ENCODE measurements around the gene LDHB. TPM values are rescaled to one million over a fixed set of nuclear protein-coding genes. Genes with fewer than 3 reads are reported as not detected.
"Not testable (repeated sequence)": the region's sequence is repeated elsewhere in the genome, so short reads cannot be mapped to it uniquely, and the experiment has no call there.

LDHB gene
- total RNA-seq, 1 experiment from 2014 or later, result 548 TPM

DNA sequence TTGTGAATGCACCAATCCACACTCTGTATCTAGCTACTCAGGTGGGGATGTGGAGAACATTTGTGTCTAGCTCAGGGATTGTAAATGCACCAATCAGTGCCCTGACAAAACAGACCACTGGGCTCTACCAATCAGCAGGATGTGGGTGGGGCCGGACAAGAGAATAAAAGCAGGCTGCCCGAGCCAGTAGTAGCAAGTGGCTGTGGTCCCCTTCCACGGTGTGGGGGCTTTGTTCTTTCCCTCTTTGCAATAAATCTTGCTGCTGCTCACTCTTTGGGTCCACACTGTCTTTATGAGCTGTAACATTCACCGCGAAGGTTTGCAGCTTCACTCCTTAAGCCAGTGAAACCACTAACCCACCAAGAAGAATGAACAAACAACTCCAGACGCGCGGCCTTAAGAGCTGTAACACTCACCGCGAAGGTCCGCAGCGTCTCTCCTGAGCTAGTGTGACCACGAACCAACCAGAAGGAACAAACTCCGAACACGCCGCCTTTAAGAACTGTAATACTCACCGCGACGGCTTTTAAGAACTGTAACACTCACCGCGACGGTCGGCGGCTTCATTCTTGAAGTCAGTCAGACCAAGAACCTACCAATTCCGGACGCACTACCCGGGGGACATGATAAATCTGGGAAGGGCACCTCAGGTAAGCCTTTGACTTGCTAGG is 4.6 kb upstream of the LDHB start:
- Histone ChIP-seq H3K27ac (ENCODE audit: low read length) (no peak overlapping the region), H3K9me2 (replicated peaks; ENCODE audit: low read length) (no peaks in the 10 kb centered on the region), H2AFZ (ENCODE audit: low read length) (no peak overlapping the region), H3K27me3 (ENCODE audit: low read length) (peaks cover 3% of the 10 kb centered on the region; the same call in 1 of the 2 replicates), H3K36me3 (ENCODE audit: low read depth, low read length) (no peaks in the 10 kb centered on the region), H3F3A (ENCODE audit: low read length, unreplicated experiment) (no peaks in the 10 kb centered on the region), H3K4me1 (ENCODE audit: insufficient read depth, low read length) (no peaks in the 10 kb centered on the region), H3K9ac (ENCODE audit: low read length) (no peak overlapping the region), H3K4me2 (ENCODE audit: low read length) (no peak overlapping the region), H3K79me2 (ENCODE audit: low read length) (peaks cover 5% of the 10 kb centered on the region), H3K4me3 (ENCODE audit: low read length) (no peak overlapping the region), H4K20me1 (ENCODE audit: low read length) (no peaks in the 10 kb centered on the region), H3K9me3 (ENCODE audit: low read length) (no peaks in the 10 kb centered on the region)
- POLR2A ChIA-PET (ENCODE audit: unreplicated experiment), result no interaction called here
- no peak for DNase-seq
- BruUV-seq (replicated peaks), result no TSS peak
- CTCF ChIA-PET, result no interaction called here
- no peak for ATAC-seq
- intact Hi-C loops (cut with micrococcal nuclease), result no loop called here
- TF ChIP-seq EZH2 (IDR thresholded peaks at IDR 0.05; ENCODE audit: low read length, unreplicated experiment), result no peak
- TF ChIP-seq, protein P1, sequence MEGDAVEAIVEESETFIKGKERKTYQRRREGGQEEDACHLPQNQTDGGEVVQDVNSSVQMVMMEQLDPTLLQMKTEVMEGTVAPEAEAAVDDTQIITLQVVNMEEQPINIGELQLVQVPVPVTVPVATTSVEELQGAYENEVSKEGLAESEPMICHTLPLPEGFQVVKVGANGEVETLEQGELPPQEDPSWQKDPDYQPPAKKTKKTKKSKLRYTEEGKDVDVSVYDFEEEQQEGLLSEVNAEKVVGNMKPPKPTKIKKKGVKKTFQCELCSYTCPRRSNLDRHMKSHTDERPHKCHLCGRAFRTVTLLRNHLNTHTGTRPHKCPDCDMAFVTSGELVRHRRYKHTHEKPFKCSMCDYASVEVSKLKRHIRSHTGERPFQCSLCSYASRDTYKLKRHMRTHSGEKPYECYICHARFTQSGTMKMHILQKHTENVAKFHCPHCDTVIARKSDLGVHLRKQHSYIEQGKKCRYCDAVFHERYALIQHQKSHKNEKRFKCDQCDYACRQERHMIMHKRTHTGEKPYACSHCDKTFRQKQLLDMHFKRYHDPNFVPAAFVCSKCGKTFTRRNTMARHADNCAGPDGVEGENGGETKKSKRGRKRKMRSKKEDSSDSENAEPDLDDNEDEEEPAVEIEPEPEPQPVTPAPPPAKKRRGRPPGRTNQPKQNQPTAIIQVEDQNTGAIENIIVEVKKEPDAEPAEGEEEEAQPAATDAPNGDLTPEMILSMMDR (conservative IDR thresholded peaks at IDR 0.05; ENCODE audit: low read depth, low read length), result no peak
- TF ChIP-seq EZH2phosphoT487 (IDR thresholded peaks at IDR 0.05; ENCODE audit: borderline replicate concordance, low read length), result no peak

GRCh38 chr12:21661396-21662093 is 3.9 kb upstream of the LDHB start:
- CTCF ChIA-PET; POLR2A ChIA-PET (ENCODE audit: unreplicated experiment); ATAC-seq: not testable (repeated sequence)

GRCh38 chr12:21659383-21659782 is 1.7 kb upstream of the LDHB start:
- no TSS peak for BruUV-seq (replicated peaks)
- Histone ChIP-seq H3K79me2 (ENCODE audit: low read length) (peaks cover 33% of the 10 kb centered on the region), H4K20me1 (ENCODE audit: low read length) (peaks cover 24% of the 10 kb centered on the region), H2AFZ (ENCODE audit: low read length) (no peak overlapping the region), H3K9ac (ENCODE audit: low read length) (no peak overlapping the region), H3K27ac (ENCODE audit: low read length) (no peak overlapping the region), H3K4me1 (ENCODE audit: insufficient read depth, low read length) (0 out of 2 replicates have a peak, but pooled peaks cover 5% of the 10 kb centered on the region), H3K9me3 (ENCODE audit: low read length) (no peaks in the 10 kb centered on the region), H3K27me3 (ENCODE audit: low read length) (no peaks in the 10 kb centered on the region), H3K4me3 (ENCODE audit: low read length) (no peak overlapping the region), H3K36me3 (ENCODE audit: low read depth, low read length) (peaks cover 12% of the 10 kb centered on the region; the same call in 1 of the 2 replicates), H3K4me2 (ENCODE audit: low read length) (no peak overlapping the region), H3F3A (ENCODE audit: low read length, unreplicated experiment) (no peaks in the 10 kb centered on the region), H3K9me2 (replicated peaks; ENCODE audit: low read length) (no peaks in the 10 kb centered on the region)
- CTCF ChIA-PET, result no interaction called here
- DNase-seq, result peak; percentile 18
- no peak for ATAC-seq
- POLR2A ChIA-PET (ENCODE audit: unreplicated experiment), result no interaction called here
- no peak for TF ChIP-seq EZH2phosphoT487 (IDR thresholded peaks at IDR 0.05; ENCODE audit: borderline replicate concordance, low read length)
- TF ChIP-seq, protein P1 (conservative IDR thresholded peaks at IDR 0.05; ENCODE audit: low read depth, low read length), result peak; percentile 33; the same call in 1 of the 2 replicates
- intact Hi-C loops (cut with micrococcal nuclease), result loop anchor here (10.0 kb wide), 1 partner anchor 135 kb away; the partner anchor contains the start of gene SPX

More at GRCh38 chr12:21661396-21662093, 3.9 kb upstream of the LDHB start:
- H3K4me3 ChIP-seq (ENCODE audit: low read length); H4K20me1 ChIP-seq (ENCODE audit: low read length); H3K4me1 ChIP-seq (ENCODE audit: insufficient read depth, low read length); H3K9me3 ChIP-seq (ENCODE audit: low read length); H3F3A ChIP-seq (ENCODE audit: low read length, unreplicated experiment); H3K9ac ChIP-seq (ENCODE audit: low read length); H2AFZ ChIP-seq (ENCODE audit: low read length); BruUV-seq (replicated peaks); H3K27me3 ChIP-seq (ENCODE audit: low read length); H3K27ac ChIP-seq (ENCODE audit: low read length); H3K4me2 ChIP-seq (ENCODE audit: low read length); intact Hi-C loops (cut with micrococcal nuclease); H3K36me3 ChIP-seq (ENCODE audit: low read depth, low read length); H3K9me2 ChIP-seq (replicated peaks; ENCODE audit: low read length); DNase-seq: not testable (repeated sequence)
- H3K79me2 ChIP-seq (ENCODE audit: low read length), result peaks cover 12% of the 10 kb centered on the region
